ENCODE measurements around the gene LARP1B. TPM values are rescaled to one million over a fixed set of nuclear protein-coding genes. Genes with fewer than 3 reads are reported as not detected.

LARP1B gene
- total RNA-seq, 2 donors from 2014 or later, result 20.2 to 20.9 TPM

DNA sequence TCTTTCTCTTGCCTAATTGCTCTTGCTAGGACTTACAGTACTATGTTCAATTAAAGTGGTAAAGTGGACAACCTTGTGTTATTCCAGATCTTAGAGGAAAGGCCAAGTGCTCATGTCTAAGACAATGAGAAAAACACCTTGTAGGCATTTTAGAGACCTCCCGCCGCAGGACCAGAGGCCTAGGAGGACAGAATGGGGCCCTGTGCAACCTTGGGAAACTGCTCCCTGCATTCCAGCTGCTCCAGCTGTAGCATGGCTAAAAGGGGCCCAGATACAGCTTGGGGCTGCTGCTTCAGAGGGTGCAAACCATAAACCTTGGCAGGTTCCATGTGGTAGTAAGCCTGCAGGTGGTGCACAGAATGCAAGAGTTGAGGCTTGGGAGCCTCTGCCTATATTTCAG is 125.5 kb downstream of the LARP1B start:
- no peak overlapping the region for H3K27ac ChIP-seq
- no peaks in the 10 kb centered on the region for H3K27me3 ChIP-seq (replicated peaks; ENCODE audit: insufficient read depth)
- intact Hi-C loops (cut with DNase I), result no loop called here
- no peak overlapping the region for H3K4me3 ChIP-seq
- no peaks in the 10 kb centered on the region for H3K36me3 ChIP-seq
- H3K4me1 ChIP-seq (replicated peaks), result no peaks in the 10 kb centered on the region
- WGBS, result 97% methylated on average over 2 of the region's 2 CpGs
- DNase-seq (ENCODE audit: low spot score), result no peak
- TF ChIP-seq, protein P1, sequence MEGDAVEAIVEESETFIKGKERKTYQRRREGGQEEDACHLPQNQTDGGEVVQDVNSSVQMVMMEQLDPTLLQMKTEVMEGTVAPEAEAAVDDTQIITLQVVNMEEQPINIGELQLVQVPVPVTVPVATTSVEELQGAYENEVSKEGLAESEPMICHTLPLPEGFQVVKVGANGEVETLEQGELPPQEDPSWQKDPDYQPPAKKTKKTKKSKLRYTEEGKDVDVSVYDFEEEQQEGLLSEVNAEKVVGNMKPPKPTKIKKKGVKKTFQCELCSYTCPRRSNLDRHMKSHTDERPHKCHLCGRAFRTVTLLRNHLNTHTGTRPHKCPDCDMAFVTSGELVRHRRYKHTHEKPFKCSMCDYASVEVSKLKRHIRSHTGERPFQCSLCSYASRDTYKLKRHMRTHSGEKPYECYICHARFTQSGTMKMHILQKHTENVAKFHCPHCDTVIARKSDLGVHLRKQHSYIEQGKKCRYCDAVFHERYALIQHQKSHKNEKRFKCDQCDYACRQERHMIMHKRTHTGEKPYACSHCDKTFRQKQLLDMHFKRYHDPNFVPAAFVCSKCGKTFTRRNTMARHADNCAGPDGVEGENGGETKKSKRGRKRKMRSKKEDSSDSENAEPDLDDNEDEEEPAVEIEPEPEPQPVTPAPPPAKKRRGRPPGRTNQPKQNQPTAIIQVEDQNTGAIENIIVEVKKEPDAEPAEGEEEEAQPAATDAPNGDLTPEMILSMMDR (IDR thresholded peaks at IDR 0.05), result no peak
- no peak for TF ChIP-seq POLR2A (IDR thresholded peaks at IDR 0.05)
- no peak for TF ChIP-seq POLR2AphosphoS5 (IDR thresholded peaks at IDR 0.05)
- no peaks in the 10 kb centered on the region for H3K9me3 ChIP-seq

DNA sequence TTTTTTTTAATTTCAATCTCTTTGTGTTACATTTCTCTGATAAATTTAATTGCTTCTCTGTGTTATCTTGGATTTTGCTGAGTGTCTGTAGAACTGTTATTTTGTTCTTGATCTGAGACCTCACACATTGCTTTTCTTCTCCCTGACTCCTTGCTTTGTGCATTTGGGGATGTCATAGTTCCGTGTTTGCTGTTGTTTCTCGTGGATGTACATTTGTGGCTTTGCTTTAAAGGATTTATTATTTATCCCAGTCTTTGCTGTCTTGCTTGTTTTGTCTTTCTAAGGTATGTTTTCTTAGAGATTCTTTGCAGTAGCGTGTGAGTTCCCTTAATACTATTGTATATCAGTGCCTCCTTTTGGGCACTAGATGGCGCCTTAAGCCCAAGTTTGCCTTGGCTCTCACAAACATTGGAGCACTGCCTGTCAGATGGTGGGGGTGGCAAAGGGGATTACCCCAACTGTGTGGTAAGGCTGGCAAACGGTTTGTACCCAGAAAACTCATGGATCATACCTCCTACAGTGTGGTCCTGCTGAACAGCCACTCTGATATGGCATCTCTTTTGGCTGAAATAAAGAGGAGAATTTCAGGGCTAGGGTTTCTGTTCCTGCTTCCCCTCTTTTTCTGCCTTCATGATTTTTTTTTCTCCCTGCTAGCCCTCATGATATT is 130.1 kb downstream of the LARP1B start:
- Histone ChIP-seq H3K4me1 (replicated peaks) (no peaks in the 10 kb centered on the region), H3K36me3 (no peaks in the 10 kb centered on the region), H3K9me3 (no peaks in the 10 kb centered on the region), H3K27me3 (replicated peaks; ENCODE audit: insufficient read depth) (no peaks in the 10 kb centered on the region), H3K27ac (no peak overlapping the region), H3K4me3 (no peak overlapping the region)
- 4% methylated on average over 5 of the region's 5 CpGs for WGBS
- intact Hi-C loops (cut with DNase I), result loop anchor here (2.0 to 5.0 kb wide), 2 partner anchors 366 to 672 kb away; no protein-coding TSS in a partner anchor
- DNase-seq (ENCODE audit: low spot score), result peak; percentile 61
- TF ChIP-seq, protein P1 (IDR thresholded peaks at IDR 0.05), result peak; percentile 41 to 82 (median 78)
- TF ChIP-seq POLR2A (IDR thresholded peaks at IDR 0.05), result no peak
- peak; percentile 26 for TF ChIP-seq POLR2AphosphoS5 (IDR thresholded peaks at IDR 0.05)

DNA sequence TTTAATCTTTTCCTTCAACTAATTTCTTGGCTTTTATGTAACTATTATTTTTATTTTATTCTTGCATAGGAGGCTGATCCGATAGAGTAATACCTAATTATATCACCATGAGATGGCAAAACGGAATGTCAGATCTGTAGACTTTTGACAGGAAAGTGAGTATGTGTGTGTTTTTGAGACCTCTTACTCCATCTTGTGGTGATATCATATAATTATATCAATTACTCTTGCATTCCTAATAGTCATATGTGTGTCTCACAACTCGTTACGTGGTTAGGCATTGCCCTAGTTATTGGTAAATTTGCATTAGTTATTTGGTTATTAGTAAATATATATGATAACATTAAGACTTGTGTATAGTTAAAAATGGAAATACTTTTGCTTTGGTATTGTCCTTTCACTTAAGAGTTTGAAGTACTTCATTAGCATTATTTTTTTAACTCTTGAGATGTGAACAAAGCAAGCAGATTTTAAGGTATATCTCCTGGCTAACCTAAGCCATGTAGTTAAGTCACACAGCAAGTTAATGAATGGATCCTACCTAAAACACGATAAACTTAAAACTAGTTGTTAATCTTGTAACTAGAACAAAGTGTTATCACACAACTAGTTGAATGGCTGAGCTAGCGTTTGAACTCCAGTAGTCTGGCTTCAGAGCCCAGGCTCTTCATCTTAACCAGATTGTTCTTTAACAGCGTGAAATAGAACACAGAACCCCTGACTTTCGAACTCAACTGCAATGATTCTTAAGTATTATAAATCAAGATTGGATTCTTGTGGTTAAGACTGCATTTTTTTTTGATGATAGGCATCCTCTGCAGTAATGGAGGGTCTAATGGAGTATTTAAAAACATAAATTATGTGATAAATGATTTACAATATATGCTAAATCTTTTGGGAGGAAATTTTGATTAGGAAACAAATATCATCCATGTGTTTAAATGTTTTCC is 159.4 kb downstream of the LARP1B start:
- TF ChIP-seq, protein P1 (IDR thresholded peaks at IDR 0.05), result peak in 3 of 4 experiments; percentile 32 to 43 (median 33)
- TF ChIP-seq POLR2A (IDR thresholded peaks at IDR 0.05) (no peak), POLR2AphosphoS5 (IDR thresholded peaks at IDR 0.05) (no peak)
- no peak for DNase-seq (ENCODE audit: low spot score)
- H3K27ac ChIP-seq, result no peak overlapping the region
- intact Hi-C loops (cut with DNase I), result no loop called here
- no peak overlapping the region for H3K4me3 ChIP-seq
- no peaks in the 10 kb centered on the region for H3K4me1 ChIP-seq (replicated peaks)
- no peaks in the 10 kb centered on the region for H3K9me3 ChIP-seq
- H3K36me3 ChIP-seq, result no peaks in the 10 kb centered on the region
- no peaks in the 10 kb centered on the region for H3K27me3 ChIP-seq (replicated peaks; ENCODE audit: insufficient read depth)
- WGBS, result 55% methylated on average over 8 of the region's 8 CpGs

DNA sequence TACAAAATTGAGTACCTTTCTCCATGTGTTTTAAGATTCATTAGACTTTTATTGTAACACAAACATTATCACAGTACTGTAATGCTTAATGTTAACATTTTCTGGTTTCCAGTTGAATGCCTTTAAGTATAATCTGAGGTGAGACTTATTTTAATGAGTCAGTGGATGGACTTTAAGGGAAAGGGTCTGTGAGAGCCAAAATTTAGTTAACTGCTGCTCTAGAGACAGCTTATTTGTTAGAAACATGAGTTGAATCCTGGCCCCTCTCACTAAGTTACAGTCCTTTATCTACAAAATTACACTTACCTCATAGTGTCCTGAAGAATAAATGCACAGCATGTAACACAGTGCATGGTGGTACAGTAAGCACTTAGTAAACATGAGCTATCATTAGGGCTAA is 160.5 kb downstream of the LARP1B start:
- no peak overlapping the region for H3K4me3 ChIP-seq
- H3K27ac ChIP-seq, result no peak overlapping the region
- DNase-seq (ENCODE audit: low spot score), result no peak
- H3K27me3 ChIP-seq (replicated peaks; ENCODE audit: insufficient read depth), result no peaks in the 10 kb centered on the region
- H3K36me3 ChIP-seq, result no peaks in the 10 kb centered on the region
- no peaks in the 10 kb centered on the region for H3K4me1 ChIP-seq (replicated peaks)
- intact Hi-C loops (cut with DNase I), result no loop called here
- TF ChIP-seq POLR2A (IDR thresholded peaks at IDR 0.05) (no peak), POLR2AphosphoS5 (IDR thresholded peaks at IDR 0.05) (no peak)
- TF ChIP-seq, protein P1 (IDR thresholded peaks at IDR 0.05), result no peak
- no peaks in the 10 kb centered on the region for H3K9me3 ChIP-seq
